GM06990 (cell line): ENCODE results near the gene RIT2.

Source experiments
- DNase-seq: peaks from one replicate; pipeline ENCODE4 v3.0.0-alpha.2; 2011; ENCODE audit not compliant: insufficient read length; ENCODE audit errors: extremely low read depth
- H3K27me3 ChIP-seq: replicated peaks from 2 replicates; pipeline ENCODE4 v1.6.0; 2011; ENCODE audit warnings: low read length; ENCODE audit not compliant: control insufficient read depth, insufficient read depth
- H3K36me3 ChIP-seq: 2 replicates; pipeline ENCODE4 v1.5.1; 2011; ENCODE audit warnings: low read length; ENCODE audit not compliant: control insufficient read depth, insufficient read depth
- H3K4me3 ChIP-seq: replicated peaks from 2 replicates; pipeline ENCODE4 v1.5.1; 2011; ENCODE audit warnings: low read depth, mild to moderate bottlenecking, control low read depth, low read length
- TF ChIP-seq, protein P1 (sequence below): IDR thresholded peaks from 2 replicates; pipeline ENCODE4 v1.5.1; 2011; ENCODE audit warnings: low read length, control low read depth, mild to moderate bottlenecking, inconsistent platforms; ENCODE audit not compliant: insufficient read depth, poor library complexity, severe bottlenecking

Gene RIT2

DNA sequence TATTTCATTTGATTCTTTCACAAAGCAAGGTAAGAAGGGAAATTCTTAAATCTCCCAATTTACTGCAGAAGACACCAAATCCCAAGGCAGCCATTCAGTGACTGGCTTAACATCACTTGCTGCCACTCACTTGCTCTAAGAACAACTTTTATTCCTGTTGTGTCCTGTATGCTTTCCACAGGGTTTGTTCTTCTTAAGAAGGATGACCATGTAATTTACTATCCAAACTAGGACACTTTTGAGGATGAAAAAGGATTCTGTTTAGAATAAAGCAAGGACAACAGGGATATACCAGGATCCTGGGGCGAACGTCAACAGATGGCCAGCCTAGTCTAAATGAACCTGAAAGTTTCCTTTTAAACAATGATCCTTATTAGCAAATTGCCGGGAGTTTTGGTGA is 34.8 kb downstream of the RIT2 start:
- no peak overlapping the region for H3K4me3 ChIP-seq

DNA sequence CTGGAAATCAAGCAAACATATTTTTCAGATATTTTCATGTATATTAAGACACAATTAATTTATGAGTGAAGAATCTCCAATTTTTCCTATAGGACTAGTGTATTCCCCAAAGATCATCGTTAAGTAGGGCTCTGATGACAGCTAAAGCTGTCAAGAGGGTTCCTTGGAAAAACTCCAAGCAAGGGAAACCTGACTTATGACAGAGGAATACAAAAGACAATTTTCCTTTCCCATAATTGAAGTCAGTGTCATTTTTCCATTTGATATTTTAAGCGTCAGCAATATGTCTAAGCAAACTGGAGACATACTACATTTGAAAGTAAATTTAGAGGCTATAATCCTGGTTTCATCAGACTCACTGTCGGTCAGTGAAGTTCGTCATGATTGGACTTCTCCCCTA is 36.1 kb downstream of the RIT2 start:
- no peak overlapping the region for H3K4me3 ChIP-seq
- no peaks in the 10 kb centered on the region for H3K36me3 ChIP-seq
- no peak for DNase-seq
- H3K27me3 ChIP-seq, result no peaks in the 10 kb centered on the region
- TF ChIP-seq, protein P1, sequence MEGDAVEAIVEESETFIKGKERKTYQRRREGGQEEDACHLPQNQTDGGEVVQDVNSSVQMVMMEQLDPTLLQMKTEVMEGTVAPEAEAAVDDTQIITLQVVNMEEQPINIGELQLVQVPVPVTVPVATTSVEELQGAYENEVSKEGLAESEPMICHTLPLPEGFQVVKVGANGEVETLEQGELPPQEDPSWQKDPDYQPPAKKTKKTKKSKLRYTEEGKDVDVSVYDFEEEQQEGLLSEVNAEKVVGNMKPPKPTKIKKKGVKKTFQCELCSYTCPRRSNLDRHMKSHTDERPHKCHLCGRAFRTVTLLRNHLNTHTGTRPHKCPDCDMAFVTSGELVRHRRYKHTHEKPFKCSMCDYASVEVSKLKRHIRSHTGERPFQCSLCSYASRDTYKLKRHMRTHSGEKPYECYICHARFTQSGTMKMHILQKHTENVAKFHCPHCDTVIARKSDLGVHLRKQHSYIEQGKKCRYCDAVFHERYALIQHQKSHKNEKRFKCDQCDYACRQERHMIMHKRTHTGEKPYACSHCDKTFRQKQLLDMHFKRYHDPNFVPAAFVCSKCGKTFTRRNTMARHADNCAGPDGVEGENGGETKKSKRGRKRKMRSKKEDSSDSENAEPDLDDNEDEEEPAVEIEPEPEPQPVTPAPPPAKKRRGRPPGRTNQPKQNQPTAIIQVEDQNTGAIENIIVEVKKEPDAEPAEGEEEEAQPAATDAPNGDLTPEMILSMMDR, result no peak

More for the DNA sequence above, 34.8 kb downstream of the RIT2 start:
- H3K27me3 ChIP-seq, result no peaks in the 10 kb centered on the region
- no peak for DNase-seq
- TF ChIP-seq, protein P1, result no peak
- no peaks in the 10 kb centered on the region for H3K36me3 ChIP-seq

DNA sequence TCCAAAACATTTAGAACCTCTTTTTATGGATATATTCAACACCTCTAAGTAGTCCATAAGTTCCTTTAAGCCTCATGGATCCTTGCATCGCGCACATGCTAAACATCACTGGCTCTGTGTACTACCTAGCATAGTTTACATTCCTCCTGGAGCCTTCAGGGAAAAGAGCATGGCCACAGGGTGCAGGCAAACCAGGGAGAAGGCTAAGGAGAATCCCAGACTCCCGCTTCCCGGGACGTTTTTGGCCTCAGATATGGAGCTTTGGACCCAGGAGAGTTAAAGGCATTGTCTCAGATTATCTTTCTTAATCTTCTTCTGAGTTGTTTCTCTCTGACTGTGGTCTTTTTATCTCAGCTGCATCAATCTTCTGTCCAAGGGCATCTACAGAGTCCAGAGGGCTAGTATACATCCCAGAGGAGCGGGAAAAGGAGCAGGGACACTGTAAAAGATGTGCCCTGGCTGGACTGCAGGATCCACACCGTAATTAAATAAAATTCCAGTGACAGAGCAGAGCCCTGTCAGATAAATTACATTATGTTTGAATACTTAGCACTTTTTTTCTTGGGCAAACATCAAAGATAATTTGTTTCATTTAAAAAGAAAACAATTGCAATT is 36.9 kb downstream of the RIT2 start:
- TF ChIP-seq, protein P1, result no peak
- DNase-seq, result no peak
- Histone ChIP-seq H3K4me3 (no peak overlapping the region), H3K36me3 (no peaks in the 10 kb centered on the region), H3K27me3 (no peaks in the 10 kb centered on the region)

DNA sequence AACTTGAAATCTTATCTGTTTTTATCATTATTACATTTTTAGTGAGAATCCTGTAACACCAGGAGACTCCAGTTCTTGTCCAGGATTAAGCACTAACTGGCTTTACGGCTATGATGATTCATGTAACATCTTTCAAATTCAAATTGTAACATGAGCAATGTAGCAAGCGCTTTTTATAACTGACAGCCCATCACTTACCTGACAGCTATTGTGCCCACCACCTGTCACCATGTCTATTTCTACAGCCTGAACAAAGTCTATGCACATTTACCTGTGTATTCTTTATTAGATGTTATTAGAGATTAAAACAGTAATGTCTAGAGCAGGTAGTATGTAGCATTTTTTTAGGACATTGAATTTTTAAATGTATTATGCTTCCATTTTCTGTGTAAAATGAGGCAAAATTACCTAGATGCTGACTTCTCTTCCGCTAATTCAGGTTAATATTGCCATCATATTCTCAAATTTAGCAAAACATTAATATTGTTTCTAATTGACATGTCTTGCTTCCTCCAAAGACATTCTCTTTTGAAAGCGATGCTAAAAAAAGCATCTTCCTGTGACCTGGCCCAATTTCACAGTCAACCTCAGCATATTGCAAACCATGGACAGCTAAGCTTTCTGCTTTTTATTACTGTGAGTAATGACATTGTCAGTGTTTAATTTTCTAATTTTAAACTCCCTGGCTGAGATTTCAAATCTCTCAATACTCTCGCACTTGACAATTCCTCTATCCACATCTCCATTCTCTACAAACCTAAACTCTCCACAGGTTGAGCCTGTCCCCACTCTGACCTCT is 37.8 kb downstream of the RIT2 start:
- TF ChIP-seq, protein P1, result no peak
- Histone ChIP-seq H3K27me3 (no peaks in the 10 kb centered on the region), H3K36me3 (no peaks in the 10 kb centered on the region), H3K4me3 (no peak overlapping the region)
- DNase-seq, result no peak

DNA sequence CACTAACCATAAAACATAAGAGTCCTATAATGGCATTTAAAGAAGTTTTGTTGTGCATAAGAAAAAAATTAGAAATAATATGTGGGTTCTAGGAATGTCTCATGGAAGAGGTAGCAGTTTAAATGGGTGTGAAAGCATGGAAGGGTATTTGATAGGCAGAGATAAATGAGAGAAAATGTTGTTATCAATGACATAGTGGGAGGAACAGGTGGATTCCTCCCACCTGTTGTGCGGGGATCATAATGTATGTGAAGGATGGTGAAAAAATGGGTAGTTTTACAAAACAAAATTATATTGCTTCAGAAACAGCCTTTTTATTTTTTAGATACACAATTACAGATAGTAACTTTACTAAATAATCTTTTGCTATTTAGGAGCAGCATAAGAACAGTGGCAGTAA is 41.7 kb downstream of the RIT2 start:
- no peak for DNase-seq
- TF ChIP-seq, protein P1, result no peak
- no peaks in the 10 kb centered on the region for H3K27me3 ChIP-seq
- H3K36me3 ChIP-seq, result no peaks in the 10 kb centered on the region
- H3K4me3 ChIP-seq, result no peak overlapping the region
